Activated CD8-positive, alpha-beta memory T cell treated with anti-CD3 and anti-CD28 coated beads, Interleukin-2, amount 50 U/mL, for 24 hours (primary cell): Measurements from ENCODE around the gene COL12A1.
A peak's percentile ranks its signal among the peaks of the same experiment; 100 is the strongest.

Experiments
- DNase-seq: peaks from one replicate; pipeline ENCODE4 v3.0.0-alpha.2; 2020; ENCODE audit errors: extremely low read depth

Gene COL12A1

GRCh38 chr6:75205776-75206575 is at the start of gene COL12A1:
Gene COL12A1 (minus strand): TSS chr6:75206053. CDS start chr6:75202792, 3,261 bp downstream.
- DNase-seq, result no peak

- DNase-seq, result no peak
These were observed 44.7 kb upstream of the COL12A1 start for GRCh38 chr6:75250552-75250951.

- DNase-seq, result no peak
These were observed 44.0 kb upstream of the COL12A1 start for GRCh38 chr6:75249837-75250236.

- no peak for DNase-seq
These were observed 40.5 kb upstream of the COL12A1 start for GRCh38 chr6:75246386-75246785.

GRCh38 chr6:75244063-75244584 is 38.3 kb upstream of the COL12A1 start:
- DNase-seq, result no peak

- DNase-seq, result peak; percentile 70
These were observed 37.6 kb upstream of the COL12A1 start, which contains the start of gene COX7A2 for GRCh38 chr6:75243333-75244062. Gene COX7A2 (minus strand): TSS chr6:75243801. CDS start chr6:75243734, 67 bp downstream.

GRCh38 chr6:75236630-75237029 is 30.8 kb upstream of the COL12A1 start:
- no peak for DNase-seq

- no peak for DNase-seq
These were observed 29.4 kb upstream of the COL12A1 start for GRCh38 chr6:75235271-75235670.

GRCh38 chr6:75234126-75234865 is 28.4 kb upstream of the COL12A1 start:
- DNase-seq, result no peak

GRCh38 chr6:75233092-75233615 is 27.3 kb upstream of the COL12A1 start:
- no peak for DNase-seq

GRCh38 chr6:75230484-75231325 is 24.9 kb upstream of the COL12A1 start:
- no peak for DNase-seq

- DNase-seq, result no peak
These were observed 18.6 kb upstream of the COL12A1 start for GRCh38 chr6:75224303-75224926.

- no peak for DNase-seq
These were observed 17.6 kb upstream of the COL12A1 start for GRCh38 chr6:75223428-75223827.

- DNase-seq, result no peak
These were observed 16.4 kb upstream of the COL12A1 start for GRCh38 chr6:75222261-75222660.

GRCh38 chr6:75221116-75221515 is 15.3 kb upstream of the COL12A1 start:
- no peak for DNase-seq

GRCh38 chr6:75220357-75220756 is 14.5 kb upstream of the COL12A1 start:
- DNase-seq, result no peak

GRCh38 chr6:75219263-75219662 is 13.4 kb upstream of the COL12A1 start:
- DNase-seq, result no peak

- no peak for DNase-seq
These were observed 11.3 kb upstream of the COL12A1 start for GRCh38 chr6:75217193-75217592.

GRCh38 chr6:75215291-75215690 is 9.4 kb upstream of the COL12A1 start:
- no peak for DNase-seq

GRCh38 chr6:75213732-75214131 is 7.9 kb upstream of the COL12A1 start:
- no peak for DNase-seq
